H9 (cell line): Measurements from ENCODE around the gene EEF1AKMT3. TPM values are rescaled to one million over a fixed set of nuclear protein-coding genes. Genes with fewer than 3 reads are reported as not detected.

Source experiments
- DNase-seq: peaks from one replicate; pipeline ENCODE4 v3.0.0-alpha.2; 2017
- H2AFZ ChIP-seq: one replicate; pipeline ENCODE4 v1.6.1; 2013; ENCODE audit warnings: mild to moderate bottlenecking, low read length, control low read depth, moderate library complexity
- H2AK5ac ChIP-seq: 2 replicates; pipeline ENCODE4 v1.6.1; 2013; ENCODE audit warnings: low read length, control low read depth, mixed read lengths; ENCODE audit not compliant: insufficient read length
- H2BK120ac ChIP-seq: one replicate; pipeline ENCODE4 v1.6.1; 2013; ENCODE audit warnings: low read depth, mild to moderate bottlenecking, low read length, control low read depth, inconsistent platforms; ENCODE audit not compliant: poor library complexity, severe bottlenecking
- H2BK12ac ChIP-seq: 2 replicates; pipeline ENCODE4 v1.6.1; 2013; ENCODE audit warnings: low read length, control low read depth, mixed read lengths, low read depth; ENCODE audit not compliant: insufficient read length
- H2BK15ac ChIP-seq: 2 replicates; pipeline ENCODE4 v1.6.1; 2013; ENCODE audit warnings: low read depth, low read length, control low read depth
- H2BK20ac ChIP-seq: one replicate; pipeline ENCODE4 v1.6.1; 2013; ENCODE audit warnings: low read depth, mild to moderate bottlenecking, low read length, control low read depth, inconsistent platforms; ENCODE audit not compliant: poor library complexity, severe bottlenecking
- H2BK5ac ChIP-seq: 2 replicates; pipeline ENCODE4 v1.6.1; 2013; ENCODE audit warnings: low read length, control low read depth, mixed read lengths; ENCODE audit not compliant: insufficient read length
- H3K14ac ChIP-seq: 2 replicates; pipeline ENCODE4 v1.6.1; 2013; ENCODE audit warnings: low read length, control low read depth; ENCODE audit not compliant: insufficient read depth
- H3K18ac ChIP-seq: 2 replicates; pipeline ENCODE4 v1.6.1; 2013; ENCODE audit warnings: low read depth, mild to moderate bottlenecking, mixed read lengths, low read length, control low read depth; ENCODE audit not compliant: insufficient read length
- H3K23ac ChIP-seq: 2 replicates; pipeline ENCODE4 v1.6.1; 2013; ENCODE audit warnings: low read length, control low read depth, mixed read lengths, low read depth; ENCODE audit not compliant: insufficient read length
- H3K23me2 ChIP-seq: 2 replicates; pipeline ENCODE4 v1.6.1; 2013; ENCODE audit warnings: low read depth, mild to moderate bottlenecking, mixed read lengths, low read length, control low read depth; ENCODE audit not compliant: insufficient read length, poor library complexity, severe bottlenecking
- H3K27ac ChIP-seq: 2 replicates; pipeline ENCODE4 v1.5.1; 2013; ENCODE audit warnings: low read length, control low read depth, mixed read lengths, low read depth; ENCODE audit not compliant: insufficient read length
- H3K27me3 ChIP-seq: 2 replicates; pipeline ENCODE4 v1.6.1; 2013; ENCODE audit warnings: low read length, control low read depth, inconsistent platforms; ENCODE audit not compliant: insufficient read depth
- H3K4ac ChIP-seq: 2 replicates; pipeline ENCODE4 v1.6.1; 2013; ENCODE audit warnings: low read depth, mild to moderate bottlenecking, control low read depth, inconsistent platforms, low read length, moderate library complexity
- H3K4me1 ChIP-seq: 2 replicates; pipeline ENCODE4 v1.6.1; 2013; ENCODE audit warnings: low read length, control low read depth, inconsistent platforms; ENCODE audit not compliant: insufficient read depth
- H3K4me2 ChIP-seq: 2 replicates; pipeline ENCODE4 v1.6.1; 2013; ENCODE audit warnings: low read length, control low read depth, mixed read lengths; ENCODE audit not compliant: insufficient read length, insufficient read depth
- H3K56ac ChIP-seq: 2 replicates; pipeline ENCODE4 v1.6.1; 2013; ENCODE audit warnings: low read depth, mild to moderate bottlenecking, mixed read lengths, low read length, control low read depth; ENCODE audit not compliant: insufficient read length
- H3K79me1 ChIP-seq: 2 replicates; pipeline ENCODE4 v1.6.1; 2013; ENCODE audit warnings: low read depth, mild to moderate bottlenecking, moderate library complexity, low read length, control low read depth, inconsistent platforms; ENCODE audit not compliant: insufficient read depth, poor library complexity, severe bottlenecking
- H3K79me2 ChIP-seq: 2 replicates; pipeline ENCODE4 v1.6.1; 2013; ENCODE audit warnings: low read length, control low read depth, inconsistent platforms; ENCODE audit not compliant: insufficient read depth
- H3K9ac ChIP-seq: 2 replicates; pipeline ENCODE4 v1.6.1; 2013; ENCODE audit warnings: low read length, control low read depth, mixed read lengths; ENCODE audit not compliant: insufficient read length; ENCODE audit errors: extremely low read depth
- H3K9me3 ChIP-seq: one replicate; pipeline ENCODE4 v1.6.1; 2013; ENCODE audit warnings: low read depth, low read length, inconsistent platforms; ENCODE audit not compliant: control insufficient read depth
- H3T11ph ChIP-seq: one replicate; pipeline ENCODE4 v1.6.1; 2013; ENCODE audit warnings: mild to moderate bottlenecking, low read length, control low read depth, inconsistent platforms
- H4K20me1 ChIP-seq: one replicate; pipeline ENCODE4 v1.6.1; 2013; ENCODE audit not compliant: control insufficient read depth, insufficient read length, insufficient read depth
- H4K5ac ChIP-seq: 2 replicates; pipeline ENCODE4 v1.6.1; 2013; ENCODE audit warnings: low read depth, mild to moderate bottlenecking, mixed read lengths, low read length, control low read depth; ENCODE audit not compliant: insufficient read length
- H4K8ac ChIP-seq: replicated peaks from 2 replicates; pipeline ENCODE4 v1.6.1; 2013; ENCODE audit warnings: low read length, control low read depth, mixed read lengths, low read depth; ENCODE audit not compliant: insufficient read length
- H4K91ac ChIP-seq: 2 replicates; pipeline ENCODE4 v1.6.1; 2013; ENCODE audit warnings: low read depth, mild to moderate bottlenecking, moderate library complexity, mixed read lengths, low read length, control low read depth; ENCODE audit not compliant: insufficient read length
- H3K27ac Mint-ChIP-seq, 3 experiments: 2 replicates in 2 of 3; 3 replicates in 1 of 3; pipeline ENCODE4 v1.8.0; 2020 to 2021; ENCODE audit warnings: mixed read lengths in 3 of 3, mild to moderate bottlenecking in 1 of 3, moderate library complexity in 1 of 3
- H3K27me3 Mint-ChIP-seq: 2 replicates; pipeline ENCODE4 v1.8.0; 2021; ENCODE audit warnings: low read depth, mild to moderate bottlenecking, moderate library complexity, mixed read lengths
- H3K36me3 Mint-ChIP-seq, 3 experiments: 2 replicates in 2 of 3; 3 replicates in 1 of 3; pipeline ENCODE4 v1.8.0; 2020 to 2021; ENCODE audit warnings: low read depth in 3 of 3, mixed read lengths in 3 of 3; ENCODE audit not compliant: insufficient read depth in 1 of 3
- H3K4me1 Mint-ChIP-seq, 2 experiments: 2 replicates each; pipeline ENCODE4 v1.8.0; 2020; ENCODE audit warnings: mixed read lengths in 2 of 2
- H3K4me3 Mint-ChIP-seq, 2 experiments: 2 replicates in 1 of 2; 3 replicates in 1 of 2; pipeline ENCODE4 v1.8.0; 2020 to 2021; ENCODE audit warnings: mild to moderate bottlenecking in 2 of 2, mixed read lengths in 2 of 2, moderate library complexity in 1 of 2
- H3K9me3 Mint-ChIP-seq, 2 experiments: 2 replicates in 1 of 2; 3 replicates in 1 of 2; pipeline ENCODE4 v1.8.0; 2020; ENCODE audit warnings: mild to moderate bottlenecking in 2 of 2, mixed read lengths in 2 of 2, moderate library complexity in 1 of 2
- WGBS: extraction: QIAGEN DNeasy Blood & Tissue Kit; methylation state at CpG from one replicate; pipeline ENCODE4 v1.1.7; 2013; ENCODE audit warnings: missing lambda C conversion rate, low lambda C conversion rate, mixed read lengths; ENCODE audit not compliant: insufficient read length; ENCODE audit errors: extremely low coverage; 5-methylcytosine and 5-hydroxymethylcytosine counted together
- total RNA-seq: library from RNA; stranded (reverse); gene quantifications from 2 replicates; pipeline ENCODE4 v1.2.1, GENCODE V29; 2021
- TF ChIP-seq, protein P1 (sequence below): fragments of 200-600 bp; sonication (generic); conservative IDR thresholded peaks from 3 replicates; pipeline ENCODE4 v1.8.0; 2021; ENCODE audit warnings: antibody characterized with exemption, mild to moderate bottlenecking

Gene EEF1AKMT3
- total RNA-seq, 1 experiment from 2014 or later: 2.9 TPM

- H3K79me1 ChIP-seq: no peaks in the 10 kb centered on the region
Observed at GRCh38 chr12:57797933-57798332, 25.5 kb downstream of the EEF1AKMT3 start.

More at GRCh38 chr12:57797933-57798332, 25.5 kb downstream of the EEF1AKMT3 start:
- no CpG with 5 or more reads among the region's 1 CpG for WGBS
- no peak overlapping the region for H4K5ac ChIP-seq
- no peaks in the 10 kb centered on the region for H3K79me2 ChIP-seq
- H3K4me3 Mint-ChIP-seq: no peak overlapping the region
- H2AK5ac ChIP-seq: no peak overlapping the region
- no peak overlapping the region for H3K27ac ChIP-seq
- H3K9me3 ChIP-seq: no peaks in the 10 kb centered on the region
- no peak overlapping the region for H3K4ac ChIP-seq
- H3K18ac ChIP-seq: no peak overlapping the region
- no peak overlapping the region for H2BK5ac ChIP-seq
- H3K23me2 ChIP-seq: no peaks in the 10 kb centered on the region
- H3K36me3 Mint-ChIP-seq: peaks cover 16 to 43% (median 34%) of the 10 kb centered on the region in 3 experiments
- peak overlapping the region in 1 of 3 experiments; percentile 57; a peak in 1 of 7 replicates for H3K27ac Mint-ChIP-seq
- no peak overlapping the region for H2BK120ac ChIP-seq
- H3K27me3 Mint-ChIP-seq: no peaks in the 10 kb centered on the region
- H3K4me1 Mint-ChIP-seq: no peaks in the 10 kb centered on the region
- no peak overlapping the region for H3K4me2 ChIP-seq
- H2AFZ ChIP-seq: no peak overlapping the region
- H3K14ac ChIP-seq: no peak overlapping the region
- no peak overlapping the region for H3K9ac ChIP-seq
- TF ChIP-seq, protein P1, sequence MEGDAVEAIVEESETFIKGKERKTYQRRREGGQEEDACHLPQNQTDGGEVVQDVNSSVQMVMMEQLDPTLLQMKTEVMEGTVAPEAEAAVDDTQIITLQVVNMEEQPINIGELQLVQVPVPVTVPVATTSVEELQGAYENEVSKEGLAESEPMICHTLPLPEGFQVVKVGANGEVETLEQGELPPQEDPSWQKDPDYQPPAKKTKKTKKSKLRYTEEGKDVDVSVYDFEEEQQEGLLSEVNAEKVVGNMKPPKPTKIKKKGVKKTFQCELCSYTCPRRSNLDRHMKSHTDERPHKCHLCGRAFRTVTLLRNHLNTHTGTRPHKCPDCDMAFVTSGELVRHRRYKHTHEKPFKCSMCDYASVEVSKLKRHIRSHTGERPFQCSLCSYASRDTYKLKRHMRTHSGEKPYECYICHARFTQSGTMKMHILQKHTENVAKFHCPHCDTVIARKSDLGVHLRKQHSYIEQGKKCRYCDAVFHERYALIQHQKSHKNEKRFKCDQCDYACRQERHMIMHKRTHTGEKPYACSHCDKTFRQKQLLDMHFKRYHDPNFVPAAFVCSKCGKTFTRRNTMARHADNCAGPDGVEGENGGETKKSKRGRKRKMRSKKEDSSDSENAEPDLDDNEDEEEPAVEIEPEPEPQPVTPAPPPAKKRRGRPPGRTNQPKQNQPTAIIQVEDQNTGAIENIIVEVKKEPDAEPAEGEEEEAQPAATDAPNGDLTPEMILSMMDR: no peak
- H3K27me3 ChIP-seq: no peaks in the 10 kb centered on the region
- no peaks in the 10 kb centered on the region for H3K4me1 ChIP-seq
- no peaks in the 10 kb centered on the region for H4K20me1 ChIP-seq
- no peak overlapping the region for H3K56ac ChIP-seq
- no peak overlapping the region for H4K8ac ChIP-seq
- H2BK20ac ChIP-seq: no peak overlapping the region
- no peak overlapping the region for H4K91ac ChIP-seq
- no peak overlapping the region for H3T11ph ChIP-seq
- no peak for DNase-seq
- no peak overlapping the region for H3K23ac ChIP-seq
- H2BK12ac ChIP-seq: no peak overlapping the region
- no peaks in the 10 kb centered on the region for H3K9me3 Mint-ChIP-seq
- no peak overlapping the region for H2BK15ac ChIP-seq
